Left renal cortex interstitium (tissue), 4 donors: ENCODE measurements around the gene SH3BP5. TPM values are rescaled to one million over a fixed set of nuclear protein-coding genes. Genes with fewer than 3 reads are reported as not detected.
A peak's percentile ranks its signal among the peaks of the same experiment; 100 is the strongest.

Experiments
- DNase-seq, 4 donors: peaks; one replicate each; pipeline ENCODE4 v3.0.0-alpha.2; 2013; ENCODE audit warnings: low read depth in 4 of 4, low spot score in 2 of 4, missing footprints in 1 of 4
- polyA plus RNA-seq, 4 donors: library from polyadenylated mRNA; unstranded; fragments of 120-200 nt; gene quantifications; one replicate each; pipeline ENCODE4 v1.2.1, GENCODE V29; 2013; ENCODE audit not compliant: insufficient read length in 4 of 4

Gene SH3BP5
- polyA plus RNA-seq, 4 donors = 46.0 to 64.4 (median 57.5) TPM

DNA sequence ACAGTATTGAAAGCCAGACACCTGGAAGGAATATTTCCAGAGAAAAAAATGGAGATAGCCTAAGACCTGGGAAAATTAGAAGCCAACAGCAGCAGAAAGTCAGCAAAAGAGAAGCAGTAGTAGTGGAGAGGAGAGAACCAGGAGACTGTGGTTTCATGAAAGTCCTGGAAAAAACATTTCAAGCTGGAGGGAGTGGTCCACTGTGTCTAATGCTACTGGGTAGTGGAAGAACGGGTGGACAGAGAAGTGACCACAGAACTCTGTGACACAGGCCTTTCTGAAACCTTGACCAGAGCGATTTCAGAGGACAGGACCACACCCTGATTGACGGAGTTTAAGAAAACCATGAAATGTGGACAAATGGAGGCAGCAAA, 15.3 kb upstream of the SH3BP5 start:
- no peak for DNase-seq

GRCh38 chr3:15347063-15347736, 14.8 kb upstream of the SH3BP5 start:
- no peak for DNase-seq

DNA sequence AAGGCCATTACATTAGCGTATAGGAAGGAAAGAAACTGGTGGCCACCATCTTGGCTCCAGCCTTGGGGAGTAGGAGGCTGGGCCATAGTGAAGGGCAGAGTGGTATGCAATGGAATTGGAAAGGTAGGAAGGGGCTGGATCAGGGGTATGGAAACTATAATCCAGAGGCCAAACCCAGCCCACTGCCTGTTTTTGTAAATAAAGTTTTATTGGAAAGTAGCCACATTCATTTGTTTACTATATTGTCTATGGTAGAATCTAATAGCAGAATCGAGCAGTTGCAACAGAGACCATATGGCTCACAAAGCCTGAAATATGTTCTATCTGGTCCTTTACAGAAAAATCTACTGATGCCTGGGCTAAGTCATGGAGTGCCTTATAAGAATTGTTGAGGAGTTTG, 14.1 kb upstream of the SH3BP5 start:
- DNase-seq = no peak

- no peak for DNase-seq
Measured at GRCh38 chr3:15345608-15346137, 13.3 kb upstream of the SH3BP5 start.

- no peak for DNase-seq
Measured at GRCh38 chr3:15345066-15345607, 12.8 kb upstream of the SH3BP5 start.

DNA sequence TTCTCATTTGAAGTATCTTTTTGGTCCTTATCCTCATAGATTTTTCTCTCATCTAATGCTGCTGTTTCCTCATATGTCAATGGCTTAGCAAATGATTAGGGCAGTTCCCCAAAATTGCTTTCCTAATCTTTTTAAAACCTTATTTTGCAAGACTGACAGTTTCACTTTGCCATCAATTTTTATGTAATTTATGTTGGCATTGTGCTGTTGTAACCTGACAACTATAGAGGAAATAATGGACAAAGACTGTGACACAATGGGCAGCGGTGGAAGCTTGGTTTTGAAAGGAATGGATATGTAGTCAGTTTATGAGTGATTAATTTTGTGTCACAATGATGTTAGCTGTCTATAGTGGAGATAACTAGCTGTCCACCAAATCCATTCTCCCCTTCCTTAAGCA, 10.6 kb upstream of the SH3BP5 start:
- DNase-seq = no peak

DNA sequence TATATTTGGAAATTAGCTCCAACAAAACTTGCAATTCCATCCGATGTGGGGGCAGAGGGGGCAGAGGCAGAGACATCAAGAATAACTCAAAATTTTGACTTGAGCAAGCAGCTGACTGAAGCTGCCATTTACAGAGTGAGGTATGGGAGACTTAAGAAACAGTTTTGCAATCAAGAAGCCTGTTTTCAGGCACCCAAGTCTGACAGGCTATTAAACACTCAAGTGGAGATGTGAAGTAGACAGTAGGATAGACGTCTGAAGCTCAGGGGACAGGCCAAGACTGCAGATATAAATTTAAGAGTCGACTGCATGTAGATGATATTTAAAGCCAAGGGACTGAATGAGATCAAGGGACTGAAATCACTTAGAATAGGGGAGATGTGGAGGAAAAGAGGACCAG, 9.9 kb upstream of the SH3BP5 start:
- DNase-seq = no peak

- no peak for DNase-seq
Measured at GRCh38 chr3:15341030-15341726, 8.8 kb upstream of the SH3BP5 start.

DNA sequence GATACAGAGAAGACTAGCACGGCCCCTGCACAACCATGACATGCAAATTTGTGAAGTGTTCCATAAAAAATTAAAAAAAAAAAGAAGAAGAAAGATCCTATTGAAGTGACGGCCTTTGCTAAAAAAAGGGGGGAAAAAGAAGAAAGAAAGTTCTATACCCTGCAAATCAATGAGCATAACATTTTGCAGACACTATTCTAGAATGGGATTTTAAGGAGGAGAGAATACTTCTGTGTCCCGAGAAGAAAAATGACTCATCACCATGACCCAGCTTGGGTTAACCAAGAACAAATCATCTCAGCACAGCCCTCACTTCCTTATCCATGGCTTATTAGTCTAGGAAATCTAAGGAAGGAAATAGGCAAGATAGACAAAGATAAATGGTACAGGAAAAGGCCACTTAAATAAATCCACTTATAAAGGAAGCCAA, 7.4 kb upstream of the SH3BP5 start:
- DNase-seq = no peak

- DNase-seq = no peak
Measured at GRCh38 chr3:15339001-15339400, 6.6 kb upstream of the SH3BP5 start.

GRCh38 chr3:15337963-15338362, 5.6 kb upstream of the SH3BP5 start:
- DNase-seq = no peak

- DNase-seq = no peak
Measured at GRCh38 chr3:15336057-15336456, 3.7 kb upstream of the SH3BP5 start.

DNA sequence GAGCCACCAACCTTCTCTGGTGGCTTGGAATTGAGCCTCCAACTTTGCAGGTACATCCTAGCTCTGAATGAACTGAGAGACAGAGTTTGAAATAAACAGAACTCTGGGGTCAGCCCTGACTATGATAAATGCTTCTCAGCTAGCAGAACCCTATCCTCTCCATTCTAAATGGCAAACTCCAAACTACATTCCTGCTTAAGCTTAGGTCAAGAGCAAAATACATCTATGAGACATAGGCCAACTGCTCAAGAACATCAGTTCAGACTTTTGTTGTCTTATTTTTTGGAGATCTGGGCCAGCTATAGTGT, 1.5 kb upstream of the SH3BP5 start:
- no peak for DNase-seq

DNA sequence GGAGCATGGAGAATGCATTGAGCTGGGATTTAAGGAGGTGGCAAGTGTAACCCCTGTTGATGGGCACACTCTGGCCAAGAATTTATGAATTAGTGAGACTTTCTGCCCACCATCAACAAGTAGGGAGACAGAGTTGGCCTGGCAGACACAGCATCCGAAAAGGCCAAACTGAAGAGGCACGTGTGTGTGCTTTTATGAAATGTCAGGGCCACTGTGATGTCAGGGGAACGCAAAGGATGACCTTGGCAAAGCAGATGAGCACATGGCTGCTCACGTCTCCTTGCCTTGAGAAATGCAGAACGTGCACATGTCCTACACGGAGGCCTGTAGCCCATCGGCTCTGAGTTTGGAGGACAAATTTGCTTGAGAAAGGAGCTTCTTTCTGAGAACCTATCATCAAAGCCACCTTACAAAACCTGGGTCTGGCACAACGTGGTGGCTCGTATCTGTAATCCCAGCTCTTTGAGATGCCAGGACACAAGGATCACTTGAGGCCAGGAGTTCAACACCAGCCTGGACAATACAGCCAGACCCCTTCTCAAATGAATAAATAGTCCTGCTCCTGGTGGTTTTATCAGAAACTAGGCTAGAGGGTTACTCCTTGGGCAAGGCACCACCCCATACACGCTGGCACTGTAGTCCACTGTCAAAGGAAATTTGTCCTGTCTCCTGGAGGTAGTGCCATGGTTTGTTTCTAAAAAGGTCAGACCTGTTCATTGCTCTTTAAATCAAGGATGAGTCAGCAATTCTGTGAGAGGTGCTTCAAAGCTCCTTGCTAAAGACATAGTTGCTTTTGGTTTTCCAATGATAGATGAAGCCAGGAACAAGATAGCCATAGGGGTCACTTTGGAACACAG, 941 bp upstream of the SH3BP5 start:
- DNase-seq = no peak

GRCh38 chr3:15331606-15332404, 581 bp downstream of the SH3BP5 start:
- no peak for DNase-seq

GRCh38 chr3:15331072-15331605, 1.2 kb downstream of the SH3BP5 start:
- no peak for DNase-seq

- DNase-seq = peak in 1 of 4 donors; percentile 74
Measured at GRCh38 chr3:15330031-15330596, 2.3 kb downstream of the SH3BP5 start.

GRCh38 chr3:15329046-15330005, 3.1 kb downstream of the SH3BP5 start:
- DNase-seq = no peak

- DNase-seq = no peak
Measured at GRCh38 chr3:15327941-15328340, 4.4 kb downstream of the SH3BP5 start.
